H1 (cell line): ENCODE results near the gene C5orf15. TPM values are rescaled to one million over a fixed set of nuclear protein-coding genes. Genes with fewer than 3 reads are reported as not detected.

ENCODE experiments used
- CTCF ChIA-PET: fragments of 300-600 bp; sonication (Branson Sonifier 250); formaldehyde crosslinking; loops from one replicate; lab custom pipeline; 2021; ENCODE audit not compliant: partially characterized antibody; lab: Charles Lee
- POLR2A ChIA-PET: fragments of 300-600 bp; sonication (Branson Sonifier 250); formaldehyde crosslinking; loops from one replicate; lab custom pipeline; 2021; ENCODE audit warnings: inconsistent platforms; ENCODE audit not compliant: partially characterized antibody; lab: Charles Lee
- DNase-seq, 2 experiments: peaks; one replicate each; pipeline versions ENCODE4 v3.0.0 to v3.0.0-alpha.2; 2010 to 2022; ENCODE audit warnings: low spot score in 2 of 2, low read depth in 1 of 2, mixed read lengths in 1 of 2
- FAIRE-seq: peaks from 2 replicates; lab custom pipeline; 2011; peaks lifted over from hg19 to GRCh38; lab: Jason Lieb, UNC
- H2AFZ ChIP-seq: 2 replicates; pipeline ENCODE4 v1.8.1; 2012; ENCODE audit warnings: low read length, inconsistent platforms
- H2AK5ac ChIP-seq: 2 replicates; pipeline ENCODE4 v1.6.1; 2013; ENCODE audit warnings: low read depth, low read length
- H2BK120ac ChIP-seq: replicated peaks from 2 replicates; pipeline ENCODE3; 2013; ENCODE audit warnings: low read depth, low read length, inconsistent platforms
- H2BK12ac ChIP-seq: 2 replicates; pipeline ENCODE4 v1.6.1; 2013; ENCODE audit warnings: low read depth, low read length
- H2BK15ac ChIP-seq: 2 replicates; pipeline ENCODE4 v1.6.1; 2013; ENCODE audit warnings: low read length
- H2BK20ac ChIP-seq: 2 replicates; pipeline ENCODE4 v1.6.1; 2013; ENCODE audit warnings: low read length
- H2BK5ac ChIP-seq: 2 replicates; pipeline ENCODE4 v1.6.1; 2013; ENCODE audit warnings: low read depth, low read length
- H3K14ac ChIP-seq: 2 replicates; pipeline ENCODE4 v1.6.1; 2013; ENCODE audit warnings: inconsistent platforms; ENCODE audit not compliant: insufficient read length
- H3K18ac ChIP-seq: 2 replicates; pipeline ENCODE4 v1.6.1; 2013; ENCODE audit warnings: low read length; ENCODE audit errors: extremely low read depth
- H3K23ac ChIP-seq: 2 replicates; pipeline ENCODE4 v1.6.1; 2013; ENCODE audit warnings: inconsistent platforms; ENCODE audit not compliant: insufficient read length
- H3K23me2 ChIP-seq: 2 replicates; pipeline ENCODE4 v1.6.1; 2013; ENCODE audit warnings: low read depth, low read length
- H3K27ac ChIP-seq: 2 replicates; pipeline ENCODE4 v1.6.1; 2011; ENCODE audit warnings: low read depth, low read length, inconsistent platforms
- H3K27me3 ChIP-seq, 4 experiments: replicated peaks in 1 of 4; 1 replicate in 1 of 4; 2 replicates in 3 of 4; pipeline versions ENCODE4 v1.6.1 to v1.8.1; 2011 to 2013; ENCODE audit warnings: low read length in 3 of 4, mild to moderate bottlenecking in 3 of 4, inconsistent platforms in 2 of 4, mixed read lengths in 2 of 4, moderate library complexity in 1 of 4; ENCODE audit not compliant: control insufficient read depth in 3 of 4, insufficient read depth in 3 of 4; ENCODE audit errors: extremely low read depth in 1 of 4
- H3K36me3 ChIP-seq, 4 experiments: 2 replicates each; pipeline versions ENCODE4 v1.6.1 to v1.8.1; 2011 to 2013; ENCODE audit warnings: mild to moderate bottlenecking in 4 of 4, low read length in 3 of 4, moderate library complexity in 2 of 4, control low read depth in 1 of 4, inconsistent platforms in 1 of 4; ENCODE audit not compliant: insufficient read depth in 4 of 4, control insufficient read depth in 2 of 4
- H3K4ac ChIP-seq: replicated peaks from 2 replicates; pipeline ENCODE3; 2013; ENCODE audit warnings: low read length, low read depth, mixed read lengths, inconsistent platforms; ENCODE audit not compliant: insufficient read length
- H3K4me1 ChIP-seq, 4 experiments: replicated peaks in 1 of 4; 1 replicate in 1 of 4; 2 replicates in 3 of 4; pipeline versions ENCODE4 v1.6.1 to v1.8.1; 2011 to 2013; ENCODE audit warnings: low read length in 3 of 4, inconsistent platforms in 2 of 4, mixed read lengths in 1 of 4; ENCODE audit not compliant: insufficient read depth in 4 of 4, control insufficient read depth in 3 of 4
- H3K4me2 ChIP-seq, 2 experiments: 2 replicates each; pipeline versions ENCODE4 v1.6.1 to v1.8.1; 2011 to 2013; ENCODE audit warnings: low read depth in 2 of 2, low read length in 2 of 2, control low read depth in 1 of 2, inconsistent platforms in 1 of 2, mild to moderate bottlenecking in 1 of 2; ENCODE audit not compliant: insufficient read depth in 1 of 2
- H3K4me3 ChIP-seq, 4 experiments: fragments of 200-600, 300-600 bp in 1 of 4; sonication (generic), shearing (Covaris generic), sonication (Bioruptor Twin) in 1 of 4; 2 replicates each; pipeline versions ENCODE4 v1.5.1 to v1.8.1; 2011 to 2016; ENCODE audit warnings: low read length in 4 of 4, low read depth in 3 of 4, control low read depth in 2 of 4, inconsistent platforms in 2 of 4, mild to moderate bottlenecking in 2 of 4, mixed read lengths in 1 of 4, moderate library complexity in 1 of 4; ENCODE audit not compliant: insufficient read depth in 2 of 4; ENCODE audit errors: extremely low read depth in 1 of 4
- H3K56ac ChIP-seq: replicated peaks from 2 replicates; pipeline ENCODE3; 2013; ENCODE audit warnings: low read depth, mild to moderate bottlenecking, mixed read lengths, low read length, inconsistent platforms; ENCODE audit not compliant: insufficient read length
- H3K79me1 ChIP-seq: 2 replicates; pipeline ENCODE4 v1.6.1; 2013; ENCODE audit warnings: low read depth, low read length, control low read depth
- H3K79me2 ChIP-seq, 2 experiments: 2 replicates each; pipeline versions ENCODE4 v1.6.1 to v1.8.1; 2012 to 2013; ENCODE audit warnings: low read length in 2 of 2, mild to moderate bottlenecking in 2 of 2, inconsistent platforms in 1 of 2; ENCODE audit not compliant: insufficient read depth in 2 of 2, control insufficient read depth in 1 of 2
- H3K9ac ChIP-seq, 4 experiments: replicated peaks in 1 of 4; 1 replicate in 1 of 4; 2 replicates in 3 of 4; pipeline versions ENCODE4 v1.6.1 to v1.8.1; 2011 to 2013; ENCODE audit warnings: low read depth in 3 of 4, low read length in 3 of 4, control low read depth in 2 of 4, mild to moderate bottlenecking in 2 of 4, moderate library complexity in 2 of 4, inconsistent platforms in 1 of 4; ENCODE audit errors: extremely low read depth in 1 of 4
- H3K9me3 ChIP-seq, 2 experiments: 2 replicates each; pipeline versions ENCODE4 v1.6.1 to v1.8.1; 2012 to 2013; ENCODE audit warnings: mild to moderate bottlenecking in 2 of 2, moderate library complexity in 2 of 2, control low read depth in 1 of 2, inconsistent platforms in 1 of 2, low read depth in 1 of 2, low read length in 1 of 2, mixed read lengths in 1 of 2; ENCODE audit not compliant: insufficient read depth in 2 of 2
- H4K20me1 ChIP-seq, 2 experiments: replicated peaks in 1 of 2; 2 replicates each; pipeline versions ENCODE3 to v1.8.1; 2011 to 2013; ENCODE audit warnings: inconsistent platforms in 2 of 2, low read length in 2 of 2, mild to moderate bottlenecking in 1 of 2; ENCODE audit not compliant: insufficient read depth in 2 of 2, control insufficient read depth in 1 of 2
- H4K5ac ChIP-seq: 2 replicates; pipeline ENCODE4 v1.6.1; 2013; ENCODE audit warnings: low read length, low read depth, mixed read lengths, inconsistent platforms; ENCODE audit not compliant: insufficient read length
- H4K8ac ChIP-seq: 2 replicates; pipeline ENCODE4 v1.8.0; 2013; ENCODE audit warnings: mild to moderate bottlenecking, moderate library complexity, low read length, inconsistent platforms; ENCODE audit not compliant: insufficient read depth; ENCODE audit errors: extremely low read depth
- H4K91ac ChIP-seq: replicated peaks from 2 replicates; pipeline ENCODE3; 2013; ENCODE audit warnings: low read length, mixed read lengths, inconsistent platforms; ENCODE audit not compliant: insufficient read length
- ASH2L ChIP-seq: fragments of 200-600, 300-600 bp; sonication (generic); IDR thresholded peaks from one replicate; pipeline ENCODE4 v1.7.1; 2017; ENCODE audit warnings: low read length
- CBX8 ChIP-seq: fragments of 300-800, 300-1000 bp; sonication (generic); IDR thresholded peaks from 2 replicates; pipeline ENCODE4 v1.7.1; 2016; ENCODE audit warnings: low read depth, low read length, borderline replicate concordance
- CHD1 ChIP-seq: IDR thresholded peaks from 2 replicates; pipeline ENCODE4 v1.6.1; 2012; ENCODE audit warnings: low read depth, low read length, improper control_type of control experiment
- EGR1 ChIP-seq: IDR thresholded peaks from 2 replicates; pipeline ENCODE4 v1.6.1; 2011; ENCODE audit warnings: low read depth, low read length, borderline replicate concordance
- GABPA ChIP-seq: IDR thresholded peaks from 2 replicates; pipeline ENCODE4 v1.6.1; 2011; ENCODE audit warnings: mild to moderate bottlenecking, low read length, moderate library complexity, borderline replicate concordance; ENCODE audit not compliant: insufficient read depth
- JUND ChIP-seq: IDR thresholded peaks from 2 replicates; pipeline ENCODE4 v1.6.1; 2011; ENCODE audit warnings: mild to moderate bottlenecking, improper control_type of control experiment, low read length
- MAX ChIP-seq: IDR thresholded peaks from 2 replicates; pipeline ENCODE4 v1.6.1; 2012; ENCODE audit warnings: inconsistent platforms
- RNF2 ChIP-seq: fragments of 200-900, 300-1000 bp; sonication (generic); IDR thresholded peaks from 2 replicates; pipeline ENCODE4 v1.7.1; 2016; ENCODE audit warnings: borderline replicate concordance, low read depth, mild to moderate bottlenecking, antibody characterized with exemption, low read length; ENCODE audit not compliant: poor library complexity, severe bottlenecking; ENCODE audit errors: missing control alignments
- SIRT6 ChIP-seq: IDR thresholded peaks from one replicate; pipeline ENCODE4 v1.7.1; 2012; ENCODE audit warnings: low read length, inconsistent platforms
- SRF ChIP-seq: IDR thresholded peaks from 2 replicates; pipeline ENCODE4 v1.6.1; 2011; ENCODE audit warnings: mild to moderate bottlenecking, low read depth, low read length, moderate library complexity
- TEAD4 ChIP-seq: IDR thresholded peaks from 2 replicates; pipeline ENCODE4 v1.6.1; 2012; ENCODE audit warnings: low read depth, low read length, inconsistent platforms, mixed read lengths
- WGBS, 2 experiments: shearing (Covaris generic) in 1 of 2; methylation state at CpG; one replicate each; pipeline versions ENCODE4 v1.1.6 to v1.1.7; 2013 to 2015; ENCODE audit warnings: low lambda C conversion rate in 2 of 2, mixed read lengths in 2 of 2, inconsistent platforms in 1 of 2, low coverage in 1 of 2, missing lambda C conversion rate in 1 of 2; ENCODE audit not compliant: insufficient replicate concordance in 2 of 2, insufficient coverage in 1 of 2, insufficient read length in 1 of 2; ENCODE audit errors: extremely low coverage in 1 of 2, missing lambda C conversion rate in 1 of 2; 5-methylcytosine and 5-hydroxymethylcytosine counted together
- polyA plus RNA-seq, 7 experiments: library from polyadenylated mRNA; depleted of rRNA in 3 of 7; stranded (reverse) in 5 of 7; unstranded in 2 of 7; fragments of >200 nt in 5 of 7; fragments of 200-250 nt in 2 of 7; gene quantifications; 1 replicate in 5 of 7; 2 replicates in 1 of 7; 4 replicates in 1 of 7; pipeline versions ENCODE4 v1.2.1 to v1.2.3, GENCODE V29; 2011 to 2013; ENCODE audit warnings: missing spikeins in 2 of 7, mixed read lengths in 2 of 7
- total RNA-seq: library from RNA; stranded (reverse); fragmentation: NEBNext Ultra II Directional; extraction: Animal tissue kit (Norgen Biotek cat#: 25700); gene quantifications from 2 replicates; pipeline ENCODE4 v1.2.1, GENCODE V29; 2021

C5orf15 gene
- total and polyA plus RNA-seq, 2 of the 8 experiments (the other 6 are each of a cell fraction or from before 2014, with no cell fraction given) = 31.7 to 39.3 TPM

GRCh38 chr5:133918731-133919130 is 49.7 kb downstream of the C5orf15 start:
- no peaks in the 10 kb centered on the region for H3K79me2 ChIP-seq
- no peak overlapping the region for H2BK12ac ChIP-seq
- H3K36me3 ChIP-seq = no peaks in the 10 kb centered on the region
- no peaks in the 10 kb centered on the region; a peak in 1 of 7 replicates for H3K4me1 ChIP-seq
- 89% methylated on average over 10 of the region's 10 CpGs; no CpG with 5 or more reads in 1 of the 2 experiments for WGBS, 2 experiments
- no peak overlapping the region for H2BK120ac ChIP-seq
- DNase-seq = no peak
- H4K91ac ChIP-seq = no peak overlapping the region
- CTCF ChIA-PET = interaction anchor here (1.1 to 3.5 kb wide), 3 partner anchors 12 to 26 kb away, joined by 3 to 11 read pairs (median 3); no protein-coding TSS in a partner anchor
- H3K18ac ChIP-seq = no peak overlapping the region
- no peak overlapping the region for H2AK5ac ChIP-seq
- no peak overlapping the region for H4K5ac ChIP-seq
- H3K4me3 ChIP-seq = no peak overlapping the region
- H3K23me2 ChIP-seq = no peaks in the 10 kb centered on the region
- POLR2A ChIA-PET = no interaction called here
- no peak overlapping the region for H4K8ac ChIP-seq
- H3K4ac ChIP-seq = no peak overlapping the region
- H3K56ac ChIP-seq = no peak overlapping the region
- no peak overlapping the region for H3K14ac ChIP-seq
- no peak overlapping the region for H3K23ac ChIP-seq
- no peak overlapping the region for H2BK15ac ChIP-seq
- H2BK5ac ChIP-seq = 0 out of 2 replicates have a peak overlapping the region, but pooled peaks have one; percentile 9
- no peak overlapping the region for H2BK20ac ChIP-seq
- H3K9me3 ChIP-seq = no peaks in the 10 kb centered on the region
- H3K4me2 ChIP-seq = no peak overlapping the region
- H4K20me1 ChIP-seq = no peaks in the 10 kb centered on the region
- H3K79me1 ChIP-seq = no peaks in the 10 kb centered on the region
- no peak overlapping the region for H3K9ac ChIP-seq
- H3K27ac ChIP-seq = no peak overlapping the region
- H2AFZ ChIP-seq = no peak overlapping the region
- FAIRE-seq = no peak
- no peaks in the 10 kb centered on the region for H3K27me3 ChIP-seq
- no peak for TF ChIP-seq CBX8
- no peak for TF ChIP-seq ASH2L
- TF ChIP-seq EGR1 = no peak
- no peak for TF ChIP-seq JUND
- no peak for TF ChIP-seq CHD1
- TF ChIP-seq TEAD4 = no peak
- TF ChIP-seq MAX = no peak
- no peak for TF ChIP-seq RNF2
- no peak for TF ChIP-seq SIRT6
- TF ChIP-seq SRF = no peak
- TF ChIP-seq GABPA = no peak
